Muscle of back (tissue), 13 donors: Measurements from ENCODE around the gene TCTN3. TPM values are rescaled to one million over a fixed set of nuclear protein-coding genes. Genes with fewer than 3 reads are reported as not detected.
"Not testable (repeated sequence)": the region's sequence is repeated elsewhere in the genome, so short reads cannot be mapped to it uniquely, and the experiment has no call there.

Experiments
- DNase-seq, 3 donors: peaks; one replicate each; pipeline versions ENCODE4 v3.0.0 to v3.0.0-alpha.2; 2013
- long read RNA-seq, 9 donors: transcript quantifications; one replicate each; lab custom pipeline, GENCODE V29; 2026
- polyA plus RNA-seq, 10 donors: library from polyadenylated mRNA; unstranded; fragments of 120-200 nt; gene quantifications; one replicate each; pipeline ENCODE4 v1.2.1, GENCODE V29; 2013; ENCODE audit not compliant: insufficient read length in 10 of 10

Gene TCTN3, protein sequence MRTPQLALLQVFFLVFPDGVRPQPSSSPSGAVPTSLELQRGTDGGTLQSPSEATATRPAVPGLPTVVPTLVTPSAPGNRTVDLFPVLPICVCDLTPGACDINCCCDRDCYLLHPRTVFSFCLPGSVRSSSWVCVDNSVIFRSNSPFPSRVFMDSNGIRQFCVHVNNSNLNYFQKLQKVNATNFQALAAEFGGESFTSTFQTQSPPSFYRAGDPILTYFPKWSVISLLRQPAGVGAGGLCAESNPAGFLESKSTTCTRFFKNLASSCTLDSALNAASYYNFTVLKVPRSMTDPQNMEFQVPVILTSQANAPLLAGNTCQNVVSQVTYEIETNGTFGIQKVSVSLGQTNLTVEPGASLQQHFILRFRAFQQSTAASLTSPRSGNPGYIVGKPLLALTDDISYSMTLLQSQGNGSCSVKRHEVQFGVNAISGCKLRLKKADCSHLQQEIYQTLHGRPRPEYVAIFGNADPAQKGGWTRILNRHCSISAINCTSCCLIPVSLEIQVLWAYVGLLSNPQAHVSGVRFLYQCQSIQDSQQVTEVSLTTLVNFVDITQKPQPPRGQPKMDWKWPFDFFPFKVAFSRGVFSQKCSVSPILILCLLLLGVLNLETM
- 10 to 100 TPM; 27.0 to 39.5 (median 31.0) TPM for polyA plus RNA-seq
- long read RNA-seq, donor 1, transcript TCTN3-207 (14 exons, 2,739 nt) = major isoform, 6 of 6 reads
- long read RNA-seq, donor 1, partial matches to known transcripts = 0 of 6 reads
- long read RNA-seq, donor 1, other reads (novel, unspliced or antisense) = 0 of 6 reads
- long read RNA-seq, donor 2, transcript TCTN3-207 (14 exons, 2,739 nt) = major isoform, 6 of 6 reads
- long read RNA-seq, donor 2, partial matches to known transcripts = 0 of 6 reads
- long read RNA-seq, donor 2, other reads (novel, unspliced or antisense) = 0 of 6 reads
- long read RNA-seq, donor 3 = 0 reads
- long read RNA-seq, donor 4, partial matches to known transcripts = 0 of 2 reads
- long read RNA-seq, donor 4, other reads (novel, unspliced or antisense) = 0 of 2 reads
- long read RNA-seq, donor 5, transcript TCTN3-207 (14 exons, 2,739 nt) = major isoform, 6 of 6 reads
- long read RNA-seq, donor 5, partial matches to known transcripts = 0 of 6 reads
- long read RNA-seq, donor 5, other reads (novel, unspliced or antisense) = 0 of 6 reads
- long read RNA-seq, donor 6, transcript TCTN3-207 (14 exons, 2,739 nt) = major isoform, 9 of 14 reads
- long read RNA-seq, donor 6, partial matches to known transcripts = 5 of 14 reads
- long read RNA-seq, donor 6, other reads (novel, unspliced or antisense) = 0 of 14 reads
- long read RNA-seq, donor 7, transcript TCTN3-207 (14 exons, 2,739 nt) = major isoform, 5 of 5 reads
- long read RNA-seq, donor 7, partial matches to known transcripts = 0 of 5 reads
- long read RNA-seq, donor 7, other reads (novel, unspliced or antisense) = 0 of 5 reads
- long read RNA-seq, donor 8, transcript TCTN3-207 (14 exons, 2,739 nt) = major isoform, 11 of 16 reads
- long read RNA-seq, donor 8, partial matches to known transcripts = 5 of 16 reads
- long read RNA-seq, donor 8, other reads (novel, unspliced or antisense) = 0 of 16 reads
- long read RNA-seq, donor 9 = 0 reads

DNA sequence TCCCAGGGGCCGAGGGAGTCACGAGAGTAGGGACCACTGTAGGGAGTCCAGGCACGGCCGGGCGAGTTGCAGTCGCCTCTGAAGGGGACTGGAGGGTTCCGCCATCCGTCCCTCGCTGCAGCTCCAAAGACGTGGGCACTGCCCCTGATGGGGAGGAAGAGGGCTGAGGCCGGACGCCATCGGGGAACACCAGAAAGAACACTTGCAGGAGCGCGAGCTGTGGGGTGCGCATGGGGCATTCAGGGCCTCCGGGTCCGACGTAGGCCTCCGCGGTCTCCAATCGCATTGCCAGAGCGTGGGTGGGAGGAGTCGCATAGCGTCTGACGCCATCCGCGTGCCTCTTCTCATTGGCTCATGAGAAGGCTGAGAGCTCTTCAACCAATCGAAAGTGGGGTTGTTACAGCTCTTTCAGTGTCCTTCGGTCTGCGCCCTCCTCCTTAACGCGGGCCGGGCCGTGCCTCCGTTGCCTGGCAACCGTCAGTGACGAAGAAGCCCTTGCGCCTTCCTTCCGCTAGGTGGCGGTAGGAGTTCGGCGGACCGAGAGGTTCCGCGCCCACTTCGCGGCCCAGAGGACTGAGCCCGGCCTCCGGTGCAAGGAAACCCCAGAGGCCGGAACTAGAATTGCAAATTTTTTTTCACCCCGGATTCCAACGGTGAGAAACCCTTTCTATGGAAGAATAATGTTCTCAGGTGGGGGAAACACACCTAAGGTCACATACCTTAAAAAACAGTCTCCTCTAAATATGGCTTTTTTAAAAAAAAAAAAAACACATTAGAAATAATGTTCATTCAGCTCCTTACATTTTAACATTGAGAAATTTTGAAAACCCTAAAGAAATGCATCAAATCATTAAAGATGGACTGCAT, at the start of gene TCTN3:
Gene TCTN3, minus strand, starts transcription at position 260 of the 867 bp plus-strand sequence. Its CDS starts 28 bp downstream, at position 232.
- DNase-seq = peak; percentile 100

DNA sequence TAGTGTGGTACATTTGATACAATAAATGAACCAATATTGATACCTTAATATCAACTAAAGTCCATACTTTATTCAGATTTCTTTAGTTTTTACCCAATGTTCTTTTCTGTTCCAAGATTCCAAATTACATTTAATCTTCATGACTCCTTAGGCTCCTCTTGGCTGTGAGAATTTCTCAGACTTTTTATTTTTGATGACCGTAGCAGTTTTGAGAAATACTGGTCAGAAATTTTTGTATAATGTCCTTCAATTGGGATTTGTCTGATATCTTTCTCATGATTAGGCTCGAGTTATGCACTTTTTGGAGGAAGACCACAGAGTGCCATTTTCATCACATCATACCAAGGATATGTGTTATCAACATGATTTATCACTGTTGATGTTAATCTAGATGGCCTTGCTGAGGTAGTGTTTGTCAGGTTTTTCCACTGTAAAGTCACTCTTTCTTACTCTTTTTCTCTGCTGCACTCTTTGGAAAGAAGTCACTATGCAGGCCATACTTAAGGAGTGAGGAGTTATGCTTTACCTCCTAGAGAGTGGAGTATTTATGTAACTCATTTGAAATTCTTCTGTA, 49.3 kb upstream of the TCTN3 start:
- DNase-seq = no peak

DNA sequence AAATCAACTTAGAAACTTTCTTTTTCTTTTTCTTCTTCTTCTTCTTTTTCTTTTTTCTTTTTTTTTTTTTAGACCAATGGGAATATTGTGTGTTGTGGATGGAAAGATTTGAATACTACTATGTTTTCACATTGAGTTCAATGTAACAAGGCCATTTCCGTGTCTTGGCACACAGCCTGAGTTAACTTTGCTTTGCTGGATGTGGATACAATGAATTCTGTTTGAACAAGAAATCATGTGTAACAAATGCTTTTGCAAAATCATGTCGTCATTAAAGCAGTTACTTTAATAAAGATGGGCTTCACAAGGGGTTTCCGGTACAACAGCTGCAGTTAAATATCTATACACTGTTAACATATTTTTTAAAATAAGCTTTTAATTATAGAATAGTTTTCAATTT, 48.8 kb upstream of the TCTN3 start:
- peak in 2 of 3 donors; percentile 34 to 69 for DNase-seq

DNA sequence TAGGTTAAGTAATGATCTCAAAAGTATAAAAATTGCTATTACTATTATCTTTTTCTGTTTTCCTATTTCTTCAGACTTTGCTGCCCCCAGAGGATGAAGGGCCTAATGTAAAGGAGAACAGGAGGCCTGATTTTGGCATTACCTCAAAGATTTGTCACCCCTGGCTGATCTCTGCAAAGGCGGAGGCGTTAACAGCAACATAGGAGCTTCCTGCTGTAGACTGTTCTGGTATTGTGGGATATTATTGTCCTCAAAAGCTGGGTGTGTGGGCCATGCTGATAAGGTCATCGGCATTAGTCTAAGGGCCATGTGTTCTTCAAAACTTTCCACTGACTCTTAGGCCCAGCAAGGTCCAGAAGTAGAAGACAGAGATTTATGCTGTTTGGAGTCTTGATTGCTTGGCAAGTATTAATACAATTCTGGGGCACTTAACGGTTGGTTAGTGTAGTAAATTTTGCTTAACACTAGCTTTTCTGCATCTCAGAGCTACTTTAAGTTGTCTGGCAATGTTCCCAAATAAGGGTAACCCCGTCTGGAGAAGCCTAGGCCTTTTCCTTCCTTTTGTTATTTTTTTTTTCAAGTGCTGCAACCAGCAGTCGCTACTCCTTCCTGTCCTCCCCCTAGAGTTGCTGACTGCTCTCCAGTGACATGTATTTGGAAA, 48.2 kb upstream of the TCTN3 start:
- DNase-seq = peak in 2 of 3 donors; percentile 24 to 61

DNA sequence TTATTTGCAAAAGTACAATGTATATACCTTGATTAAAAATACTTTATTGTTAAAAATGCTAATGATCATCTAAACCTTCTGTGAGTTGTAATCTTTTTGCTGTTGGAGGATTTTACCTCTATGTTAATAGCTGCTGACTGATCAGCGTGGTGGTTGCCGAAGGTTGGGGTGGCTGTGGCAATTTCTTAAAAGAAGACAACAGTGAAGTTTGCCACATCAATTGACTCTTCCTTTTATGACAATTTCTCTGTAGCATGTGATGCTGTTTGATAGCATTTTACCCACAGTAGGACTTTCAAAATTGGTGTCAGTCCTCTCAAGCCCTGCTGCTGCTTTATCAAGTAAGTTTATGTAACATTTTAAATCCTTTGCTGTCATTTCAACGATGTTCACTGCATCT, 45.3 kb upstream of the TCTN3 start:
- no peak for DNase-seq

DNA sequence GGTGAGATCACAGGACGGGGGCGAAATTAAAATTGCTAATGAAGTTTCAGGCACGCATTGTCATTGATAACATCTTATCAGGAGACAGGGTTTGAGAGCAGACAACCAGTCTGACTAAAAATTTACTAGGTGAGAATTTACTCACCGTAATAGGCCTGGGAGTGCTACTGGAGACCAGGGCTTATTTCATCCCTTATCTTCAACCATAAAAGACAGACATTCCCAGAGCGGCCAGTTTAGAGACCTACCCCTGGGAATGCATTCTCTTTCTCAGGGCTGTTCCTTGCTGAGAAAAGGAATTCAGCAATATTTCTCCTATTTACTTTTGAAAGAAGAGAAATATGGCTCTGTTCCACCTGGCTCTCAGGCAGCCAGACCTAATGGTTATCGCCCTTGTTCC, 39.2 kb upstream of the TCTN3 start:
- not testable (repeated sequence) for DNase-seq

DNA sequence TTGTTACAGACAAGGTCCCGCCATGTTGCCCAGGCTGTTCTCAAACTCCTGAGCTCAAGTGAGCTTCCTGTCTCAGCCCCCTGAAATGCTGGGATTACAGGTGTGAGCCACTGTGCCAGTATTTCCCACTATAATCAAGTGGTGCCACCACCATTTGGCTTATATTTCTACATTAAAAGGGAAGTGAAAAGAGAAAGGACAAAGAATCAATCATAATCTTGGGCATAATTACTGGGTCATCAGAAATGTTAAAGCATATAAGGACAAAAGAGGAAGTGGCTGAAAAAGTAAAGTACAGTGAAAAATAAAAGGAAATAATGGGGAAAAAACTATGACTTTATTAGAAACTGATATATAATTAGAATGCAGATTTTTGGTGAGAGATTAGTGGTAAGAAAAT, 36.5 kb upstream of the TCTN3 start:
- DNase-seq = no peak

DNA sequence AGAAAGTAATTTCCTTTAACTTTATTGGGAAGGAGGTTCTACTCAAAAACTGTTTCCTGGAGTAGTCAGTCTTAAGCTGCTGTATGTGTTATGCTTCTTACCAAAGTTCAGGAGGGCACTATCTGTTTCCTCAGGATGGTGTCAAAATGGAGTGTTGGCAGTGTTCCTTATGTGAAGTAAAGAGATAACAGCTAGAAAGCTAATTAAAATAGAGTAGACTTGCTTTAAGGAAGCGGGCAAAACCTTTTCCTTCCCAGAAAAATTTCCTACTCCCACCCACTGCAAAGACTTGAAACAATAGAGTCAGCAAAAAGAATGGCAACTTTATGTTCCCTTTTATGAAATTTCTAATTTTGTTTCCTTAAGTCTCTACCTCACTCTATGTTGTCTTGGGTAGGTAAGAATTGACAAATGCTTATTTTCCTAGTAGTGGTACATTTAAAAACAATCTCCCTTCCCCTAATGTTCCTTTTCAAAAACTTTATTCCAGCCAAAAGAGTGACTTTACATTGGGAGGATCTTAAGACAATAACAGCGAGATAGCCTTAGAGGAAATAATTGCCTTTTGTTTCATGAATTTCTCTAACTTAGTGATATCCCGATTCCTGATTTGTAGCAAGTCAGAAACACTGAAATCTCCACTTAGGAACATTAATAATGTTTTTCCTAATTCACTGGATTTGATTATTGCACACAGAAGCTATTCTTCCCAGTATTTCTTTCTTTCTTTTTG, 35.8 kb upstream of the TCTN3 start:
- DNase-seq = peak in 2 of 3 donors; percentile 12 to 24

DNA sequence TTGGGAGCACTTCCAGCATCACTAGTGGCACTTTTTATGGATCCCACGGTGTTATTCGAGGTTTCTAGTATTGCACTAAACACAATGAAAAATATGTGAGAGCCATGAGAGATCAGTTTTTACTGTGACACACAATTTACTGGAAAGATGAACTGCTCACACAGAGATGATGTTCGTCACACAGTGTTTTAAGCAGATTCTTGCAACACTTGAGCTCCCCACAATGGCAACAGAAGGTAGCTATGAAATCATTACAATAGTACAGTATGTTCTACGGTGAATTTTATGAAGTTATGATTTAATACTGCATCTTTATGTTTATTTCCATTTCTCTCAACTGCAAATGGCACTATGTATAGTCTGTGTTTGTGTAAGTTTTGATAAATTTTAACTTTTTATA, 34.8 kb upstream of the TCTN3 start:
- peak in 1 of 3 donors; percentile 19 for DNase-seq

DNA sequence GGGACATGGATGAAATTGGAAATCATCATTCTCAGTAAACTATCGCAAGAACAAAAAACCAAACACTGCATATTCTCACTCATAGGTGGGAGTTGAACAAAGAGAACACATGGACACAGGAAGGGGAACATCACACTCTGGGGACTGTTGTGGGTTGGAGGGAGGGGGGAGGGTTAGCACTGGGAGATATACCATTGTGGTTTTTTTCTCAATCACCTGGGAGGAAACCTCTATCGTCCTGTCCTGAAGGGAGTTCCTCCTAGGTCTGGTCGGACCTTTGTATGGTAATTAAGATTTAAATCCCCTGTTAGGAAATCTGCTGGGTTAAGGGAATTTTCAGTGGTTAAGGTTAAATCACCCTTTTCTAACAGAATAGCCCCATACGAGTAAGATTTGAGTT, 28.8 kb upstream of the TCTN3 start:
- not testable (repeated sequence) for DNase-seq

DNA sequence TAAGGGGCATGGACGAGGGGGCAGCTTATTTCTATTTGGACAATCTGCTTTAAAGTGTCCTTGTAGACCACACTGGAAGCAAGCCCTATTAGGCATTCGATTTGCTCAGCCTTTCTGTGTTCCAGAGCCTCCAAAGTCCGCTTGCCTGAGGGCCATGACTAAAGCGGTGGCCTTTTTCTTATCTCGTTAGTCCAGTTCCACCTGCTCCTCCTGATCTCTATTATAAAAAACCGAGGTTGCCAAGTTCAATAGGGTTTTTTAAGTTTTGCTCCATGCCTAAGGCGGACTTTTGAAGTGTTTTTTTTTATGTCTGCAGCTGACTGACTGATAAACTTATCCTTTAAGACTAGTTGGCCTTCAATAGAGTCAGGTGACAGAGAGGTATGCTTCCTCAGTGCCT, 27.0 kb upstream of the TCTN3 start:
- DNase-seq = not testable (repeated sequence)

DNA sequence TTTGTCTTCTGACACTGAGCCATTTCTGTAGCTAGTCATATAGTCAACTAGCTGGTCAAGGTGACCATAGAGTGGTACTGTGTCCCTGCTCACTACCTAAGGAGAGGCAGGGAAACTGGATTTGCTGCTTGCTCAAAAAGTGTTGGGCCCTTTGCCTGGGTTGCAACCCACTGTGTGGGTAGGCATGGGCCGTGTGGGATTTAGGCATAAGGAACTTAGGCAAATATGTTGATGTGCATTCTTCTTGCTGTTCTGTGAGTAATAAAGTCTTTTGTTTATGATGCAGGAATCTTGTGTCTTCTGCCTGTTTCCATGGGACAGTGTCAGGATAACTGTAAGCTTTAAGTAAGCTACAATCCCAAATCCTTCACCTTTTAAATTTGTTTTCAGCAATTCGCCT, 23.1 kb upstream of the TCTN3 start:
- no peak for DNase-seq

DNA sequence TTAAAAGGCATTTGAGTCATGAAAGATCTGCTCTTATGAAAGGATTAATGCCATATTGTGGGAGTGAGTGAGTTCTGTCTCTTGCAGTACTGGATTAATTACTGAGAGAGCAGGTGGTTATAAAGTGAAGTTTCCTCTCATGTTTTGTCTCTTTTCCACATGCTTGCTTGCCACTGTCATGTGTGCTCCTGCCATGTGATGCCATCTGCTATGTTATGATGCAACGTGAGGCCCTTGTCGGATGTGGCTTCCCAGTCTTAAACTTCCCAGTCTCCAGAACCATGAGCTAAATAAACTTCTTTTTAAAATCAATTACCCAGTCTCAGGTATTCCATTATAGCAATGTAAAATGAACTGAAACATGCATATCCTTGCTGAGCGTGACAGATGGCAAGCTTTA, 22.7 kb upstream of the TCTN3 start:
- DNase-seq = no peak

DNA sequence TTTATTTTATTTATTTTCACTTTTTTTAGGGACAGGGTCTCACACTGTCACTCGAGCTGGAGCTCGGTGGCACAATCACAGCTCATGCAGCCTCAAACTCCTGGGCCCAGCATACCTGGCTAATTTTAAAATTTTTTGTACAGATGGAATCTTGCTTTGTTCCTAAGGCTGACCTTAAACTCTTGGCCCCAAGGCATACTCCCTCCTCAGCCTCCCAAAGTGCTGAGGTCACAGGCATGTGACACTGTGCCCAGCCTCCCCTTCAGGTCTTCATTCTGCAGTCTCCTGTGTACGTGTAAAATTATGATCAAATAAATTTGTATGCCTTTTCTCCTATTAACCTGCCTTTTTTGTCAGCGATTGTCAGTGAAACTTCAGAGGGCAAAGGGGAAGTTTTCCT, 17.8 kb upstream of the TCTN3 start:
- DNase-seq = no peak

DNA sequence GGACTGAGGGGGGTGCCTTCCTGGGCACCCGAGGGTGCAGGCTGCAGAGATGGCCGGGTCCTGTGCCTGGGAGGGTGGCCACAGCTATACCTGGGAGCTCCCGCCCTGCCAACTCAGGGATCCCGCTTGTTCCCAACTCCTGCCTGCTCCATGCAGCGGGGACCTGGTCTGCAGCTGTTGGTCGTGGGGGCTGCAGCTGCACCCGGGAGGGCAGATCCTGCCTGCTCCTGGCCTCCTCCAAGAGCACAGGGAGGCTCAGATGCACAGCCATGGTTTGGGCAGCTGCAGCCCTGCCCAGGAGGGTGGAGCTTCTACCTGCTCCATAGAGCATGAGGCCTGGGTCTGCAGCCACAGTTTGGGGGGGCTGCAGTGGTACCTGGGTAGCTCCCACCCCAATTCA, 13.3 kb upstream of the TCTN3 start:
- DNase-seq = no peak

DNA sequence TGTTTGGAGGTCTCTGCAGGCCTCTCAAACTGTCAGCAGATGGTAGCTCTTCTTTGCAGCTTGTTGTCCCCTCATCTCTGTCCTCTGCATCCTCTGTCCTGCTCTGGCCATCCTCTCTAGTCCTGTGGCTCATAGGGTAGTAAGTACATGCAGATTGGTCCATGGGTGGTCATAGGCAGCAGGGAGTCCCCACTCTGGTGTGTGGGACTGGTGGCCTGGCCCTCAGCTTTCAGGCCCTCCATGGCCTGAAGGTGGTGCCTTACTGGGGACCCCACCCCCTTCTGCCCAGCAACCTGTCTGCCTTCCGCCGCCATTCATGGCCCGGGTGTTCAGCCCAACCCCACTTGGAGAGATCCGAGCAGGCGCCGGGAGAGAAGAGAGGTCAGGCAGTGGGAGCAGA, 12.8 kb upstream of the TCTN3 start:
- no peak for DNase-seq

DNA sequence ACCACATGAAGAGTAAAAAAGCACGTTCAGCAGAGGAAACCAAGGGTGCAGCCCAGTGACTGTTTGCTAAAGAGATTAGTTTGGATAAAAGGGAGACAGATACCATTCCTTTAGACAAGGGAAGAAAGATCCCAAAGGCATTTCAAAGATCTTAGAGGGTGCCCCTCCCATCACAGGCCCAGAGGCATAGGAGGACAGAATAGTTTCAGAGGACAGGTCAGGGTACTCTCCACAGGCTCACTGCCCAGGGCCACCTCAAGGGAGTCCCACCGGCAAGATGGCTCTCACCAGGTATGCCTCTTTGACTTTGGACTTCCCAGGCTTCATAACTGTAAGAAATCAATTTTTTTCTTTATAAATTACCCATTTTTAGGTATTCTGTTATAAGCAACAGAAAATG, 4.7 kb upstream of the TCTN3 start:
- no peak for DNase-seq

DNA sequence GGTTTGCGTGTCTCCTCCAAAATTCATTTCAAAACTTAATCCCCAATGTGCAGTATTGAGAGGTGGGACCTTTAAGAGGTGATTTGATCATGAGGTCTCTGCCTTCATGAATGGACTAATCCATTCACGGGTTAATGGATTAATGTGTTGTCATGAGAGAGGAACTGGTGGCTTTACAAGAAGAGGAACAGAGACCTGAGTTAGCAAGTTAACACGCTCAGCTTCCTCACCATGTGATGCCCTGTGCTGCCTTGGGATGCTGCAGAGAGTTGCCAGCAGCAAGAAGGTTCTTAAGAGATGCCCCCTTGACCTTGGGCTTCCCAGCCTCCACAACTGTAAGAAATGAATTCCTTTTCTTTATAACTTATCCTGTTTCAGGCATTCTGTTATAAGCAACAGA, 3.7 kb upstream of the TCTN3 start:
- peak in 1 of 3 donors; percentile 25 for DNase-seq

DNA sequence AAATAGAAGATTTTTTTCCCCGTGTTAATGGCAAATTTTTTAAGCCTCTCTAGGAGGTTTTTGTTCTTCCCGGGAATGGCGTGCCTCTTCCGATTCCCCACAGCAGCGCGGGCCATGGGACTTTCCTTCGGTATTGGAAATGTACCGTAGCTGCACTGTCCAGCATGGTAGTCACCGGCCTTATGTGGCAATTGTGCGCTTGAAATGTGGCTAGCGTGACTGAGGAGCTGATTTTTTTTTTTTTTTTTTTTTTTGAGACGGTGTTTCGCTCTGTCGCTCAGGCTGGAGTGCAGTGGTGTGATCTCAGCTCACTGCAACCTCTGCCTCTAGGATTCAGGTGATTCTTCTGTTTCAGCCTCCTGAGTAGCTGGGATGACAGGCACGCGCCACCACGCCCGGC, 938 bp upstream of the TCTN3 start:
- DNase-seq = no peak
